NCI-H2171 treated with DMSO at 0.1 percent for 48 hours (cell line): ENCODE results near the gene PPP1R15A.
A peak's percentile ranks its signal among the peaks of the same experiment; 100 is the strongest.
"Not testable (repeated sequence)": the region's sequence is repeated elsewhere in the genome, so short reads cannot be mapped to it uniquely, and the experiment has no call there.

ENCODE experiments used
- DNase-seq: peaks from one replicate; lab custom pipeline; 2025; lab: John Stamatoyannopoulos, UW

PPP1R15A gene

GRCh38 chr19:48872182-48872883 is at the start of gene PPP1R15A:
TSS of gene PPP1R15A (plus strand) at chr19:48872421. CDS start at chr19:48873234, 813 bp downstream.
- peak; percentile 96 for DNase-seq

GRCh38 chr19:48822514-48822913 is 49.7 kb upstream of the PPP1R15A start:
- no peak for DNase-seq

- DNase-seq = no peak
These were observed 45.6 kb upstream of the PPP1R15A start for GRCh38 chr19:48826606-48827020.

- no peak for DNase-seq
These were observed 42.1 kb upstream of the PPP1R15A start for GRCh38 chr19:48830088-48830487.

GRCh38 chr19:48830965-48831364 is 41.3 kb upstream of the PPP1R15A start:
- no peak for DNase-seq

GRCh38 chr19:48833049-48833448 is 39.2 kb upstream of the PPP1R15A start:
- DNase-seq = no peak

- no peak for DNase-seq
These were observed 38.2 kb upstream of the PPP1R15A start for GRCh38 chr19:48833977-48834376.

- peak; percentile 90 for DNase-seq
These were observed 36.5 kb upstream of the PPP1R15A start for GRCh38 chr19:48835734-48836088.

- peak; percentile 53 for DNase-seq
These were observed 35.9 kb upstream of the PPP1R15A start, which contains the start of gene HSD17B14 for GRCh38 chr19:48836089-48837017. TSS of gene HSD17B14 (minus strand) at chr19:48836491. CDS start at chr19:48836411, 80 bp downstream.

- peak; percentile 92 for DNase-seq
These were observed 35.1 kb upstream of the PPP1R15A start for GRCh38 chr19:48837051-48837524.

GRCh38 chr19:48837687-48838086 is 34.5 kb upstream of the PPP1R15A start:
- no peak for DNase-seq

- no peak for DNase-seq
These were observed 31.2 kb upstream of the PPP1R15A start for GRCh38 chr19:48841047-48841446.

- DNase-seq = no peak
These were observed 30.6 kb upstream of the PPP1R15A start for GRCh38 chr19:48841571-48841970.

GRCh38 chr19:48842789-48843162 is 29.4 kb upstream of the PPP1R15A start:
- peak; percentile 62 for DNase-seq

GRCh38 chr19:48844472-48844871 is 27.7 kb upstream of the PPP1R15A start:
- peak; percentile 69 for DNase-seq

- DNase-seq = no peak
These were observed 26.8 kb upstream of the PPP1R15A start for GRCh38 chr19:48845384-48845783.

GRCh38 chr19:48846659-48847058 is 25.6 kb upstream of the PPP1R15A start:
- DNase-seq = not testable (repeated sequence)

- DNase-seq = no peak
These were observed 19.9 kb upstream of the PPP1R15A start for GRCh38 chr19:48852292-48852691.

- DNase-seq = no peak
These were observed 18.7 kb upstream of the PPP1R15A start for GRCh38 chr19:48853483-48853882.

- DNase-seq = no peak
These were observed 18.1 kb upstream of the PPP1R15A start for GRCh38 chr19:48854103-48854502.

GRCh38 chr19:48856921-48857320 is 15.3 kb upstream of the PPP1R15A start:
- no peak for DNase-seq

- no peak for DNase-seq
These were observed 13.1 kb upstream of the PPP1R15A start for GRCh38 chr19:48858984-48859710.
